OCI-M1 (cell line): ENCODE measurements around the gene INTS11.
"Not testable (repeated sequence)": the region's sequence is repeated elsewhere in the genome, so short reads cannot be mapped to it uniquely, and the experiment has no call there.

Experiments used
- DNase-seq: peaks from one replicate; lab custom pipeline; 2025; lab: John Stamatoyannopoulos, UW

The INTS11 gene

GRCh38 chr1:1329304-1330210 is 5.1 kb upstream of the INTS11 start:
- DNase-seq, result no peak

GRCh38 chr1:1328254-1328653 is 3.8 kb upstream of the INTS11 start:
- no peak for DNase-seq

DNA sequence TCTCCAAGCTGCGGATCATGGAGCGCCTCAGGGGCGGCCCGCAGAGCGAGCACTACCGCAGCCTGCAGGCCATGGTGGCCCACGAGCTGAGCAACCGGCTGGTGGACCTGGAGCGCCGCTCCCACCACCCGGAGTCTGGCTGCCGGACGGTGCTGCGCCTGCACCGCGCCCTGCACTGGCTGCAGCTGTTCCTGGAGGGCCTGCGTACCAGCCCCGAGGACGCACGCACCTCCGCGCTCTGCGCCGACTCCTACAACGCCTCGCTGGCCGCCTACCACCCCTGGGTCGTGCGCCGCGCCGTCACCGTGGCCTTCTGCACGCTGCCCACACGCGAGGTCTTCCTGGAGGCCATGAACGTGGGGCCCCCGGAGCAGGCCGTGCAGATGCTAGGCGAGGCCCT is 2.8 kb upstream of the INTS11 start:
- DNase-seq, result no peak

GRCh38 chr1:1326075-1326605 is 1.7 kb upstream of the INTS11 start:
- no peak for DNase-seq

GRCh38 chr1:1325288-1326074 is 1.0 kb upstream of the INTS11 start:
- DNase-seq, result peak; percentile 23

DNA sequence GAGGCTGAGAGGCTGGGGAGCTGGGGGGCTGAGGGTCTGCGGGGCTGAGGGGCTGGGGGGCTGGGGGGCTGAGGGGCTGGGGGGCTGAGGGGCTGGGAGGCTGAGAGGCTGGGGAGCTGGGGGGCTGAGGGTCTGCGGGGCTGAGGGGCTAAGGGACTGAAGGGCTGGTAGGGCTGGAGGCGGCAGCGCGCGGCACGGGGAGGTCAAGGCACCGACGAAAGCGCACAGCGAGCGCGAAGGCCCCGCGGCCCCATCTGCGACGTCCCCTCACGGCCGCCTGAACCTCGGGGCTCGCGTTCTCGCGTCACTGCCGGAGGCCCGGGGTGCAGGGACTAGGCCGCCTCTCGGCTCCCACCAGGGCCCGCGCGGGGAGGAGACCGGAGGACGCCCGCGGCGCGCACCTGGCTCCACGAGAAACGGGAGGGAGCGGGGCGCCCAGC is 356 bp downstream of the INTS11 start:
- no peak for DNase-seq

- no peak for DNase-seq
Observed at GRCh38 chr1:1322952-1323351, 1.5 kb downstream of the INTS11 start.

GRCh38 chr1:1322418-1322817 is 2.0 kb downstream of the INTS11 start:
- no peak for DNase-seq

DNA sequence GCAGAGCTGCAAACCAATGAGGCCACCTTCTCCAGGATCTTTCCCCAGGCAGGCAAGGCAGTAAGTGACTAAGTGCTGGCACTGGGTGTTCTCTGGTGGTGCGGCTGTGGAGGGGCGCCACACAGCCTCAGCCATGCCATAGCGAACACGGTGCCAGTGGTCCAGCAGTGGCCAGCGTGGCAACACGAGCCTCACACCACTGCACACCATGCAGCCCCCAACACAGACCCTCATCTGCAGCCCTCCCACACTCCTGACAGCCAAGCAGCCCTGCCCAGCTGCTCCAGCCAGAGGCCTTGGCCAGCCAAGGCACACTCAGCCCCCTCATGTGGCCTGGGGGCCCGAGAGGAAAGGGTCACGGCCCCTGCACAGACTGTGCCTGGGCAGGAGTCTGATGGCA is 3.0 kb downstream of the INTS11 start:
- DNase-seq, result no peak

DNA sequence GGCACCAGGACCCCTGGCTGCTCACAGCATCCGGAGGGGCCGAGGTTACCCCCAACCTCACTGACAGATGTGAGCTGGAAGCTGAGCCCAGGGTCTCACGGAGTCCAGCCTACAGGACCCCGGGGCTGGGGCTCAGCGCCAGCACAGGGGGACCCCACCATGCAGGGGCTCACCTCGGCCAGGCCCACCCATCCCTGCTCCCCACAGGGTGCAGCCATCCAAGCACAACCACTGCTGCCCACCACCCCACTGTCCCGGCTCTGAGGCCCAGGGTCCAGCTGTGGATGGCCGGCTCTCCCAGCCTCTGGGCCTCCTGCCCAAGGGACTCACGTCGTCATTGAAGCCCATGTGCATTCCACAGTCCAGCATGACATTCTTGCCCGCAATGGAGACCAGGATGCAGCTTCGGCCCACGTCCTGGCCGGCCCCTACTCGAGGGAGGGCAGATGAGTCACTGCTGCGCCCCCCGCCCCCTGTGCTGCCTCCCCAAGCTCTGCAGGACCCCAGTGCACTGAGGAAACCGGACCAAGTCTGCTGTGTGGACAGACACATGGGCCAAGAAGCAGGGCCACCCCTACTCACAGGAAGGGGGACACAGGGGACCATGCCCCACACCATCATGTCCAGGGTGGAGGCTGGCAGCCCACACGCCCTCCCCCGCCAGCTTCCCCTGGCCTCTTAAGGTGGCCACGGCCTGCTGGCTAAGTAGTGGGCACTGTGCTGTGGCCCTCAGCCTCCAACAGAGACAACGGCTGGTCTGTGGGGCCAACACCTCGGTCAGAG is 3.6 kb downstream of the INTS11 start:
- DNase-seq, result no peak

GRCh38 chr1:1319646-1319941 is 4.9 kb downstream of the INTS11 start:
- no peak for DNase-seq

DNA sequence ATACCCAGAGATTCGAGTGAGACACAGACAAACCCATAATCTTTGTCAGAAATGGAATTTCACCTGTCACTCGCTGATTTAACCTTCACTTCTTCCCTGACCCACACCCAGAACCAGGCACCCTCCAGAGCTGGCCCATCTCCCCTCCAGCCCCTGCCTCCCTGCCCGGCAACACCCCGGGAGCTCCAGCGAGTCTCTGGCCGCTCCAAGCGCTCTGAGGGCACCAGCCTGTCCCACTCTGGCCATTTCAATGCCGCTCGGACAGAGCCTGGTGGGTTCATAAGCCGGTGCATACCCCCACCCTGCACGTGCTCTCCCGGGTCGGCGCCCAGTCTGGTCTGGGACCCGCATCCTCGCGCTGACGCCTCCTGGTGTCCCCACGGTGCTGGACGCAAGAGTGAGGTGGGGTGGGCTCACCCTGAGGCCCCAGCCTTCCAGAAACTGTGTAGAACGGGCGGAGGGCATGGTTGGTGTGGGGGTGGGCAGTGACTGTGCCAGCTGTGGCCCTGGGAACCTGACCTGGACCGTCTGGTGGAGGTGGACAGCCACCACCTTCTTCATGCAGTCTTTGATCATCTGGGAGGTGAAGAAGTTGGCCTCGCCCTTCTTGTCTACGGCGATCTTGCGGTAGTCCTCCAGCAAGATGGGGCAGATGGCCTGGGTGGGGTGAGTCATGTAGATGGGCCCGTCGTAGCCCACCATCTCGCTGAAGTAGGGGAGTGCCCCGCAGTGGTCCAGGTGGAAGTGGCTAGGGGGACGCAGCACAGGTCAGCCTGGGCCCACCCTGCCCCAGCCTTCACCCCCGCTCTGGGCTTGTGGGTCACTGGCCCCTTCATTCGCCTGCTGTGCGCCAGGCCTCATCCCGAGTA is 5.4 kb downstream of the INTS11 start:
- no peak for DNase-seq

- no peak for DNase-seq
Observed at GRCh38 chr1:1318131-1318652, 6.3 kb downstream of the INTS11 start.

- no peak for DNase-seq
Observed at GRCh38 chr1:1317420-1317819, 7.0 kb downstream of the INTS11 start.

DNA sequence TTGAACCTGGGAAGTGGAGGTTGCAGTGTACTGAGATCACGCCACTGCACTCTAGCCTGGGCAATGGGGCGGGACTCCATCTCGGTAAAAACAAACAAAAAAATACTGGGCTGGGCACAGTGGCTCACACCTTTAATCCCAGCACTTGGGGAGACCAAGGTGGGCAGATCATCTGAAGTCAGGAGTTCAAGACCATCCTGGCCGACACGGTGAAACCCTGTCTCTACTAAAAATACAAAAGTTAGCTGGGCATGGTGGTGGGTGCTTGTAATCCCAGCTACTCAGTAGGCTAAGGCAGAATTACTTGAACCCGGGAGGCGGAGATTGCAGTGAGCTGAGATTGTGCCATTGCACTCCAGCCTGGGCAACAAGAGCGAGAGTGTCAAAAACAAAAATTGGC is 8.3 kb downstream of the INTS11 start:
- not testable (repeated sequence) for DNase-seq

GRCh38 chr1:1315435-1315954 is 9.0 kb downstream of the INTS11 start:
- no peak for DNase-seq

DNA sequence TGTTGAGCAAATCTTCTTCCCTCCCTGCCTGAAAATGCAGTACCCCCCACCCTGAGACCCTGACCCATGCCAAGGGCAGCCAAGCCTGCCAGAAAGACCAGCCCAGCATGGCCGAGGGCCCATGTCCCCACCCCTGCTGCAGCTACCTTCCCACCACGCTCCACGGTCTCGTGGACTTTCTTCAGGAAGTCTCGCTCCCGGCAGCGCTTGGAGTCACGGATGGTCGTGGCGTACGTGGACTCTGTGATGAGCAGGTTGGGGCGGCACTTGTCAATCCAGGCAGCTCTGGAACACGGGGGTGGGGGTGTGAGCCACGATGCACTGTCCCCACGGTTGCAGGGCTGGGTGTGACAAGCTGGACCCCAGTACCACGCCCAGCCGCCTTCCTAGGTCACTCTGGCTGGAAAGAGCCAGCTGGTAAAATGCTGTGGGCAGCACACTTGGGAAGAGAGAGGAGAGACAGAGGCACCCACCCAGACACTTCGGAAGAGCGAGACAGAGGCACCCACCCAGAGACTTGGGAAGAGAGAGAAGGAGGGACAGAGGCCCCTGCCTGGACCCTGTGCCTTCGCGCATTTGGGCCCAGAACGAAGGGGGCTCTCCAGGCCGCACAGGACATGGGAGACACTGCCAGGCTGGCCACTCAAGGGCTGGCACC is 9.7 kb downstream of the INTS11 start:
- no peak for DNase-seq

GRCh38 chr1:1314237-1314586 is 10.2 kb downstream of the INTS11 start:
- DNase-seq, result no peak

GRCh38 chr1:1313500-1314236 is 10.8 kb downstream of the INTS11 start:
- no peak for DNase-seq
